NCI-H69 (cell line): Measurements from ENCODE around the gene MAGI2.

Source experiments
- DNase-seq: peaks from one replicate; lab custom pipeline; 2025; lab: John Stamatoyannopoulos, UW

Gene MAGI2

DNA sequence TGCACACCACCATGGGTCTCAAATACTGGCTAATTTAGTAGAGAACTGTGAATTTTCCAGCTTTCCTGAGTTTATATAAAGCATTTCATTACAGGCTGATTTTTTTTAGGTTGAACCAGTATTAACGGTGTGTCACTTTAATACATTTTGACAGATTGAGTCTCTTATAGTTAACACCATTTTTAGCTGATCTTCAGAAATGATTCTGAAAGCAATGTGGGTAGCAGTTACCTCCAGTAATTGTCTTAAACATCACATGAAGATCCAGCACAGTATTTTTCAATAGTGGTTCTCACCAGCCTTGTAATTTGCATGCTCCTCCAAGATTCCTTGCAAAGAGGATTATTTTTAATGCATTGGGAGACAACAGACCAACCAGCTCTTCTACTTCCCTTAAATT is 961.3 kb downstream of the MAGI2 start:
- DNase-seq = no peak

DNA sequence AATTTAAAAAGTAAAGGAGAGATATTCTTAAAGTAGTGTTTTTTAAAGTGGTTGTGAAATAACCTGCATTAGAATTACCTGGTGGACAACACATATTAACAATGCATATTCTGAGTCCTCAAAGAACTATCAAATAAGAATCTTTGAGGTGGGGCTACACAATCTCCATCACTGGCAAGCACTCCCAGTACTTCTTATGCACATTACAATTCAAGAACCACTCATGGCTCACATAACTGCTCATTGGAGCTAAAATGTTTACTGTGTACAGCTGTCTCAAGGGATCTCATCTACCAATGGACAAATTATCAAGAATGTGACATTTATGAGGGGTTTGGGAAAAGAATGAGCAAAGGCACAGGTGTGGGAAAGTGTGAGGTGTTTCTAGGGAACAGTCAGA is 962.9 kb downstream of the MAGI2 start:
- peak; percentile 67 for DNase-seq

DNA sequence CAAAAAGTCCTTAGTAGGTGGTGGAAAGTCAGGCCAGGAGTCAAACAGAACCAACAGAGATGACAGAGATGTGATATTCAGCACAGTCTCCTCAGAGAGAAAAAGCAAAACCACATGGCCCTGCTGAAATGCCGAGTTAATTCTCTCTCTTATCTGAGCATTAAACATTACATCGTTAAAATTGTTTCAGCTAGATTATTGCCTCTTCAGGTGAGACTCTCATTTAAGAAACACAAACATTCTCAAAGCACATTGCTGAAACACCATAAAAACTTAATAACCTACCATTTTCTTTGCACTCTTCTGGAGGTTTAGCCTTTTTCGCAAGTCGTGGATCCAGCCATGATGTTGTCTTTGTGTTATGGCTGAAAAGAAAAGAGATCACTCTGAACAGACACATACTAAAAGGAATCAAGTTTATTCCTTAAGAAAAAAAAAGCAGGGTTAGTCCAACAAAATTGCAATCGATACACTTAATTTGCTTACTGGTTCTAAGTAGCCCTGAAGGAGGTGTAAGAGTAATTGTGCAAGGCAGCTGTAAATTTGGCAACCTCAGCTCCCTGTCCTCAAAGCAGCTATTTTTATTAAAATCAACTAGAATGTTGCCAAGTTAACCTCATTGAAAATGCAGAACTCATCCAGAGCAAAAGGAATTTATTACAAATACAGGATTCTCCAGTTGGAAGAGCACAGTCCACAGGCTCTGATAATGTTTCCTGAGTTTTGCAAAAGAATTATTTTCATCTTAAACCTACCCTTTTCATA is 963.8 kb downstream of the MAGI2 start:
- peak; percentile 26 for DNase-seq

DNA sequence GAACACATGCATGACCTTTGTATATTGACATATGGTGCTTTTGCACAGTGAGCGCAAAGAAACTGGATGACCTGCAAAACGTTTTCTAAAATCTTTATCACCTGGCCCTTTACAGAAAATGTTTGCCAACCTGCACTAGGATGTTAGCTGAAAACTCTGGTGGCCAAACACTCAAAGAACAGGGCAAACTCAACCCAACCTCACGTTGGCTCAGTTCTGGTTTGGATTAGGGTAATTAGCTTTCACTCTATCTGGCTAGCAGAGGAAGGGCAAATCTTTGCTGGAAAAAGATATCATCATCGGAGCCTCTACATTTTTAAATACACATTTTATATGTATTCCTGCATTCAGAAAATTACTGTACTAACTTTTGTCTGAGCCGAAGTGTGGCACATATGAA is 966.0 kb downstream of the MAGI2 start:
- DNase-seq = no peak

DNA sequence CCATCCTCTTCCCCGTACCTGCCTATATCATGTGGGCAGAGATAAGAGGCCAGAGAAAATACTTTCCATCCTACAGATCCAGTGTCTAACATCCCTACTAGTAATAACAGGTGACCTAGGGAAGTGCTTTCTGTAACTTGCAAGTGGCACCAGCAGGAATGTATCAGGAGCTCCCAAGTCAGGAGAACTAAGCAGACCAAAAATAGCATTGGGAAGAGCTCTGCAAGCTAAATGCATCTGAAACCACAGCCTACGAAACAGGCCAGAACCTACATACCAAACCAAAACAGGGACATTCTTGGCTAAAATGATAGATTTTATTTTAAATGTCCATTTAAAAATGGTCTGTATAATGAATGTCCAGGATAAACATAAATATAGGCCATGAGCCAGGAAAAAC is 974.1 kb downstream of the MAGI2 start:
- DNase-seq = no peak

DNA sequence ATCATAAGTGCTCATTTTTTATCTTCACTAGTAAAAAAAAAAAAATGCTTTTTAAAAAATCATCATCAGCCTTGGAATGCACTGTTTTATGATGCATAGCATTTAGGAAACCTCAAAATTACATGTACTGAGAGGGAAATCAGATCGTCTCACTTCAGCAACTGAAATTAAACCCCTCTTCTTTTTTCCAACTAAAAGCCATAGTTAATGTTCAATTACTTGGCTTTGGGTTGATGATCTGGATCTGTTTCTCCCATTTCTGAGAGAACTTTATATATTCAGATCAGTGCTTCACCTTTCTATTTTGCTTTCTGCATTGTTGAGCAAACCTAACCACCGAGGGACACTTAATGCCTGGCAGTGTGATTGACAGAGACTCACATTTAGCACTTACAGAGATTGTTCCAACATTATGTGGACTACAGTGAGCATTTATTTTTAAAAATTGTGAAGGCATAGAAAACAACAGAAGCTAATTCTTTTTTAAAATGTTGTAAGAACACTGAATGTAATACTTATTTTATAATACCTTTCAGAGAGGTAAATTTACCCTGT is 976.5 kb downstream of the MAGI2 start:
- DNase-seq = no peak

DNA sequence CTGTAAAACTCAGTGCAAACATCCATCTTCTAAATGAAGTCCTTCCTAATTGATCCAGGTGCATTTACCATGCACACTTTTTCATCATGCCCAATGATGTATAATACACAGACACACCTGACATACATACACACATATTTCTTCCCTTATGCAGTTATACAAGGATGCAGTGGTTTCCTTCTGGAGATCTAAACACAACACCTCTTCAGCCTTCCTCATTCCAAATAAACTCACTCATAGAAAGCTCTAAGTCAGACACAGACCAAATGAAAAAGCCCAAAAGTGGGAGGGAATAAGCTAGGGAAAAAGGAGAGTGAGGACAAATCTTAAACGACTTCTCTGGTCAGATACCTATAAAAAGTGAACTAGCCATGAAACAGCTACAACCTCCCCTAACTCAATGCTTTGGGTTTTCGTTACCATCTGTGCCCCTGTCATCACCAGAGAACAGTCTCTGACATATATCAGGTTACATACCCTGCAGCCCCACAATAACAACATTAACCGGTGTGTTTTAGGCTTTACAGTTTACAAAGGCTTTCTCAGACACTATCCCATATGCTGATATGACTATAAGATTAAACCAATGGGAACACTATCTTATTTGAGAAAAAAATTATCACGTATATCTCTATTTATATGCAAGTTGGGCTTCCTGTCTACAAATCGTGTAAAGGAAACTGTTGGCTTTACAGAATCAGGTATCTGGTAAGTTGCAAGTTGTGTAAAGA is 979.7 kb downstream of the MAGI2 start:
- DNase-seq = peak; percentile 85

DNA sequence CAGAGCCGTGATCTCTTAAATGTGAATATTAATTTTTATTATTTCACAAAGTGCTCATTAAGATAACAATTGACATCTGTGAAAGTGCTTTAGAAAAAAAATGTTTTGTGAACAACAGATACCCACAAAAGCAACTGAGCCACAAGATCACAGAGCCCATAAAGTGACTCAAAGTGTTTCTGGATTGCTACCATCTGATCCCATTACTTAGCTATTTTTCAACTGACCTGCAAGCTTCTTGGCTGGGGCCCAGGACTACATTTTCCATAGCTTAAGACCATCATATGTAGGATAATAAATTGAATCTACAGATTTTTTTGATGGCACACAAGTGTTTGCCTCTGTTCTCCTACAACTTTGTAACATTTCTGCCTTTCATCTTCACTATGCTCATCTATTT is 980.4 kb downstream of the MAGI2 start:
- peak; percentile 74 for DNase-seq

DNA sequence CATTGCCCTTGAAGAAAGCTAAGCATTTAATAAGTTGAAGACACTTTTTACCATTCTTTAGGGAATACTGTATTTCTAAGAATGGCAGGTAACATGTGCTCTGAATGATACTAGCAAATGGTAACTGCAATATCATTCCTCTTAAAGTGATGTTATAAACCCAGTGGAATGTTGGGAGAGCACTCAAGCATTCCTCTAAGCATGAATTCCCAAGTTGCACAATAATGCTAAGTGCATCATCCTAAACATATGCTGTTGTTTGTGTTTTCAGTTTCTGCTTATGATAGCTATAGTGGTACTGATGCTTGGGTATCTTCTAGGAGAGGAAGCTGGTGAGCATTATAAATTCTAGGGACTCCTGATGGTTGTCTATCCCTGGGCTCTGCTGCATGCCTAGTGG is 980.9 kb downstream of the MAGI2 start:
- no peak for DNase-seq

DNA sequence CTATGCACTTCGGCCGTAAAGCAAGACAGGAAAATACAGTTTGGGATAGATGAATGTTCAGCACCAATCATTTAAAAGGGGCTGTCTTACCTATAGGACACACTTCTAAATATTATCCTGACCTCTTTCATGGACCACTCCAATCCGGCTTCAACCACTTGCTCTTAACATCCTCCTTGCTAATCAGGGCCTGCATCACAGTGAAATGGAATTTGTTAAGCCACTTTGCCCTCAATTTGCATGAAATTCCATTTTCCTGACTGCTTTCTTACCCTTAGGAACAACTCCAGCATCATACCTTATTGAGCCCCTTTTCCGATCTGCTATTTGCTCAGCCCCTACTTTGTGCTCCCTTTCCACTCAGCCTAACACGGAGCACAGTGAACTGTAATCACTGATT is 987.6 kb downstream of the MAGI2 start:
- no peak for DNase-seq

DNA sequence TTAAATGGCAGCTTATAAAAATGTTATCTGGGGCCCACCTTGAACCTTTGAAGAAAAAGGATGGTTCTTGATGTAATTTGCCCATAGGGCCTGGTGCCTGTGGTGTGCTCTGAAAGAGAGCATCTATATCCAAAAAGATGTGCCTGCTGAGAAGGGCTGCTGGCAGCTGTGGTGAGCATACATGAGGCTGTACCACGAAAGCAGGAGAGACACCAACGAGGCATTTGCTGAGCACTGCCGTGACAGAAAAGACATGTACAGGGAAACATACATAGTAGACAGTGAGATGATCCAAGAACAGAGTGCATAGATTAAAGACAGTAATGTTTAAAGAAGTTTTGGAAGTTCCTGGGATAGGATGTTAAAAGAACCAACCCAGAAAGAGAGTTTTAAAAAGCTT is 990.4 kb downstream of the MAGI2 start:
- no peak for DNase-seq

DNA sequence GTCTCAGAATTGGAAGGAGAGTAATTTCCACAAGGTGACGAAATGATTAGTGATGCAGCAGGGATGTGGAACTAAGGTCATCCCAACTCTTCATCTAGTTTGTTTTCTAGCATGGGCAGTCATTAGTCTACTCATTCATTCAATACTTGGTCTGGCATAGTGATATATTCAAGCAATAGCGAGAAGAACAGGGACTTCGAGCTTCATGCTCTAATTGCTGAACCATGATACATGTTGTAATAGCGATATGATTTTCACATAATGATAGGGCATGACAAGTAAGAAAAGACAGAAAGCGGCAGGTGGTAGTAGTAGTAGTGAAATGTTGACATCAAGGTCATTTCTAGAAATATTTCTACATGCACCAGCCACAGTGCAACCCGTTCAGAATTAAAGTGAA is 1002.8 kb downstream of the MAGI2 start:
- DNase-seq = peak; percentile 87

DNA sequence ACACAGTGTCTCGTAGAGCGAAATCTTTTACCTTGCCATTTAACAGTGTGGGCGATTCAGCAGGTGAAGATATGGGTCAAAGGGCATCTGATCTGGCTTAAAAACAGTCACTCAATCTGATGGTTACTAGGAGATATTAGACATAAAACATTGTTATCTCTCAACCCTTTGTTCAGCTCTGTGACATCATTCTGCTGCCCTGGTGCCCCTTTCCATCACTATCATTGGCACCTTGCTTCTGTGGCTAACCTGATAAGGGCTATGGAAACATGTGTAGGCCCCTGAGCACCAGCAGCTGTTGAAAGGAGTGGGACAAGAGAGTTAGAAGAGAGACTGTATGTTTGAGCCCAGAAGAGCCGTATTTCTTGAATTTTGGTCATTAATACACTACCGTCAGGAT is 1004.6 kb downstream of the MAGI2 start:
- DNase-seq = no peak

DNA sequence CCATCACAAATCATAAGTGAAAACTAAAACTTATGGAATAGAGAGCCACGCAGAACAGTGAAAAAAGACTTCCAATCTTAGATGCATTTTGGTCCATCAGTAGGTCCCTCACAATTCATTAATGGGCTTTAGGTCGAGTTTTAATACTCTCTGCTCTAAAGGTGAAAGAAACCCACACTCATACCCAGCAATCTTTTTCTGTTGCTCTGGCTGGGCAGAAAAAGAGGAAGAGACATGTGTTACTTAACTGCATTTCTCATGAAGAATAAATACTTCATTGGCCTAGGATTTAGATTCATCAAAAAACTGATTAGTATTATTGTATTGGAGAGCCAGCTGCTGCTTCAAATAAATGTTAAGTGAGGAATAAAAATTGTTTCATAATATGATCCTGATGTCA is 1009.2 kb downstream of the MAGI2 start:
- DNase-seq = no peak

DNA sequence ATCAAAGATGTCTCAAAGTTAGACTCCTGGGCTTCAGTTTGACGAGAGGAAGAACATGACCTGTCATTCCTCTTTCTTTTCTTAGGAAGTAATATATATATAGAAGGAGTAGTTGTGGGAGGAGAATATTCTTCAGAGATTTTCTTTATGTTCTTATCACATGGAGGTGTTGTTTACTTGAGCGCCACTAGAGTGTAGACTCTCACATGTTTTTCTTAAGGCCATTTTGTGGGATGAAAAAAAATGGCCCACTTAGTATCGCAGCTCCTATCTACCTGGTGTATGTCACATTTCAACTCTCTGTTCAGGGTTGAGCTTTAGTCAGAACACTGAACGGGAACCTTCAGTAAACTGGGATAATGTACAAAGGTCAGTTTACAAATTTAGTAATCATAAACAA is 1009.7 kb downstream of the MAGI2 start:
- peak; percentile 20 for DNase-seq

DNA sequence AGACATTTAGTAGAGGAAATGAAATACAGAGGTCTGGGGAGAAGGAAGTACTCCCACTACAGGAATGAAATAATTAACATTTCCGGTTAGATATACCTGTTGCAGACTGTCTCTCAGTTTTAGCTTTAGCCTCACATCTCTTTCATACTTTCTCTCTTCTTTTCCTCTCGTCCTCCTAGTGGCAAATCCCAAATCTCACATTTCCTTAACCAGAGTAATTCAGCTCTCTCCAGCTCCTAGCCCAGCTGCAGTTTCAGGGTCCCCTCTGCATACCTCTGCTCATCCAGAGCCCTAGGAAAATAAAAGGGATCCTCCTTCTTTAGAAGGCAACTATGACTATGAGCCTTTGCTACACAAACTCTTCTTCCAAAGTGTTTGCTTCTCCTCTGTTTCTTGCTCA is 1011.7 kb downstream of the MAGI2 start:
- peak; percentile 45 for DNase-seq

DNA sequence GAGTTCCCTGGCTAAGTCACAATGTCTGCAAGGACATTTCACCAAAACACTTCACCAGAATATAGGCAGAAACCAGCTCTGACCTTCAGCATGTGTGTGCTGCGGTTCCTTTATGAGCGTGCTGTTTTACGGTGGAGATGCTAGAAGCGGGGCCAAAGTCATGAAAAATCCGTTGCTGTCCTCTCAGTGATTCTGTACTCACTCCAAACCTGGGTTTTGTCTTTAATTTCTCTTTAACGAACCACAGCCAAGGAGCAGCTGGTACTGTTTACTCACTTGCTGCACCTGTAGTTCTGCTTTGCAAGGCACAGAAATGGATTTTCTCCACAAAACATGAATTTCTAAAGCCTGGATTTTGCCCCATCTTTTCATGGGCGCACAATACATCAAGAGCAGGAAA is 1015.0 kb downstream of the MAGI2 start:
- DNase-seq = peak; percentile 94

DNA sequence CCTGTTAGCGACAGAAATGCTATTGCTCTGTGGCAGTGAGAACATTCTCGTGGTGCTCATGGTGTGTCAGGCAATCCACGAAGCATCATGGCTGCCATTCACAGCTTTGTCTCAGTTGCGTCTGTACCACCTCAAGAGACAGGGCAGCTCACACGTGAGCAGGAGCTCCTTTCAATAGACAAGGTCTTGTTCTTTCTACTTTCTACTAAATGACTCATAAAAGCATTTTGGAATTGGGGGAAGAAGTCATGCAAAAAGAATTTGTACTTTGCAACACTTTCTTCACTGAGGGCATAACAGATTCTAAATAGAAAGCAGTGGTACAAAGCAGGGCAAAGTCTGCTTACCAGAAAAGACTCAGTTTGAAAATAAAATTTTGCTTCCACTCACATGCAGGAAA is 1016.3 kb downstream of the MAGI2 start:
- DNase-seq = no peak

DNA sequence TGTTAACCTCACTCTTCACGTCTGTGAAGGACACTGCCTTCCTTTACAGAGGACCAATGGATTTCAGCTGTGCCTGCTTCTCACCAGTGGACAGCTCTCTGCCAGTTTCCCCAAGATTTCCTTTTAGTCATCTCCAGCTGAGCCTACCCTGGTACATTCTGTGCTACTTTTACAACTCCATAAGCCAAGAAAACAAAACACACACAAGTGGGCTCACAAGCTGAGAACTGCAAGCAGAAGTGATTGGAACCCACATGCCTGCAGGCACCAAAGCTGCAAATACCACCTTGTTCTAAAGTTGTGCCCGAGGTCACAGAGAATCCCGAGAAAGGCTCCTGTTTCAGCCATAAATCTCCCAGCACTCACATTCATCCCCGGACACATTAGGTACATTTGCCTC is 1018.1 kb downstream of the MAGI2 start:
- peak; percentile 78 for DNase-seq

DNA sequence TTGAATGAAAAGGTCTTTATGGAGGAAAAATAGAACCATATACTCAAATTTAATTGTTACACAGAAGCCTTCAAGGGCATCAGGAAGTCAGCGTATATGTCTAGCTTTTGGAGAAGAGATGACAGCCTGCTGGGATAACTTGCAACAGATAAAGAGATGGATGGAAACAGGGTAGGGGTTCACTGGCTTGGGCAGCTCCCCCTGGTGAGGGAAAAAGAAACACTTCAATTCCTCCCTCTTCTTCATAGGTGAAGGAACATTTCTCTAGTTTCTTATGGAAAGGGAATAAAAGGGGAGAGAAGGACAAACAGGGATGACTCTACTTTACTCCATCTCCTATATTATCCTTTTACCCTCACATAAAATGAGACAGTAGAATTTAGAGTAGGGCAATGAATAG is 1019.2 kb downstream of the MAGI2 start:
- peak; percentile 42 for DNase-seq

DNA sequence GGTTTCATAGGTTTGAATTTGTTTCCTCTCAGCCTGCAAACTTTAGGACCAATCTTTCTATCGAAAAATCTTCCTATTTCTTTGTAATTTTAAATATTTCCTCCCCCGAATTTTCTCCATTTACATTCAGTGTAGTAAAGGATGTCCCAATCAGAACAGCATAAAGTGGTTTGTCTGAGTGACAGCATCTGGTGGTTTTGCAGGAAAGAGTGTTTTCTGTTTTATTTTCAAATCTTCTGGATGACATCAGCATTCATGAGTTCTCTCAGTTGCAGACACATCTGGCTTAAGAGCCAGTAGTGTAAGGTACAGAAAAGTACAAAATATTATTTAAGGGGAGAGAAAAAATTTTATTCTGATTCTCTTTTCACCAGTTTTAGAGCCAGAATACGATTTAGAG is 1020.0 kb downstream of the MAGI2 start:
- DNase-seq = no peak

DNA sequence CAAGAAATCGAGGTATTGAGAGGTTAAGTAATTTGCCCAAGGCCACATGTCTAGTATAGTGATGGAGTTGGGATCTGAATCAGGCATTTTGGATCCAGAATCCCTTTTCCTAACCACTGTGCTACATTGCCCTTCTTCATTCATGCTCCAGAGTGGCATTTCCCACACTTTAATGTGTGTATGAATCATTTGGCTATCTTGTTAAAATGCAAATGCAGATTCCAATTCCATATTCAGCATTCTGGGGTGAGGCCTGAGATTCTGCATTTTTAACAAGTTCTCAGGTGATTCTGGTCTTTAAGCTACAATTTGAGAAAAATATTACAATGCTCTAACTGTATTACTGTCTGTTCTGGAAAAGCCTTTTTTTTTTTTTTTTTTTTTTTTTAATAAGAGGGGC is 1023.6 kb downstream of the MAGI2 start:
- no peak for DNase-seq

DNA sequence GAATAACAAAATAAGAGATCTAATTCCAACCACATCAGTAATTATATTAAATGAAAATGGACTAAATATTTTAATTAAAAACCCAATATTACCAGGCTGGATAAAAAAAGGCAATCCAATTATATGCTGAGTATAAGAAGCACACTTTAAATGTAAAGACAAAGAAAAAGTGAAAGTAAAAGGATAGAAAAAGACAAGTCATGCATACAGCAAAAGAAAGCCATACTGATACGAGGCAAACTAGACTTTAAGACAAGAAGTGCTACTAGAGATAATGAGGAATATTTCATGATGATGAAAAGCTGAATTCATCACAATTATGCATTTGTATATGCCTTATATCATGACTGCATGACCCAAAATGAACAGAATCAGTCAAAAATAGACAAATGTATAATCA is 1026.3 kb downstream of the MAGI2 start:
- DNase-seq = no peak
